Karpas-422 (cell line): ENCODE results near the gene TAPBP. TPM values are rescaled to one million over a fixed set of nuclear protein-coding genes. Genes with fewer than 3 reads are reported as not detected.
"Not testable (repeated sequence)": the region's sequence is repeated elsewhere in the genome, so short reads cannot be mapped to it uniquely, and the experiment has no call there.

Experiments used
- DNase-seq: peaks from one replicate; pipeline ENCODE4 v3.0.0-alpha.2; 2015
- H2AFZ ChIP-seq: fragments of 200-600 bp; sonication (generic); 2 replicates; pipeline ENCODE4 v1.6.1; 2014; ENCODE audit warnings: antibody characterized with exemption, low read length, mixed read lengths
- H3K27ac ChIP-seq: fragments of 200-600 bp; sonication (generic); 2 replicates; pipeline ENCODE4 v1.5.1; 2014; ENCODE audit warnings: mild to moderate bottlenecking, low read length, moderate library complexity
- H3K27me3 ChIP-seq: fragments of 200-600 bp; sonication (generic); 2 replicates; pipeline ENCODE4 v1.6.1; 2014; ENCODE audit warnings: low read length, mixed read lengths
- H3K36me3 ChIP-seq: fragments of 200-600 bp; sonication (generic); 2 replicates; pipeline ENCODE4 v1.6.1; 2014; ENCODE audit warnings: low read length, mixed read lengths; ENCODE audit not compliant: insufficient read depth
- H3K4me1 ChIP-seq: fragments of 200-600 bp; sonication (generic); 2 replicates; pipeline ENCODE4 v1.6.1; 2014; ENCODE audit warnings: mild to moderate bottlenecking, low read length, mixed read lengths
- H3K4me2 ChIP-seq: fragments of 200-600 bp; sonication (generic); 2 replicates; pipeline ENCODE4 v1.6.1; 2014; ENCODE audit warnings: low read length, low read depth, mild to moderate bottlenecking; ENCODE audit not compliant: poor library complexity, severe bottlenecking
- H3K4me3 ChIP-seq: fragments of 200-600 bp; sonication (generic); 2 replicates; pipeline ENCODE4 v1.5.1; 2014; ENCODE audit warnings: mild to moderate bottlenecking, antibody characterized with exemption, low read length, mixed read lengths
- H3K79me2 ChIP-seq: fragments of 200-600 bp; sonication (generic); 2 replicates; pipeline ENCODE4 v1.6.1; 2014; ENCODE audit warnings: mild to moderate bottlenecking, low read length, mixed read lengths
- H3K9ac ChIP-seq: fragments of 200-600 bp; sonication (generic); 2 replicates; pipeline ENCODE4 v1.6.0; 2014; ENCODE audit warnings: low read length
- H3K9me2 ChIP-seq: fragments of 200-600 bp; sonication (generic), shearing (Covaris generic); replicated peaks from 2 replicates; pipeline ENCODE4 v1.6.0; 2014; ENCODE audit warnings: mild to moderate bottlenecking, low read length, moderate library complexity; ENCODE audit not compliant: insufficient read depth
- H3K9me3 ChIP-seq: fragments of 300-700, 200-600 bp; sonication (generic); 2 replicates; pipeline ENCODE4 v1.6.1; 2014; ENCODE audit warnings: low read length, mixed read lengths
- H4K20me1 ChIP-seq: fragments of 200-600 bp; sonication (generic); 2 replicates; pipeline ENCODE4 v1.6.1; 2014; ENCODE audit warnings: mild to moderate bottlenecking, antibody characterized with exemption, low read length, low read depth; ENCODE audit not compliant: insufficient read depth
- total RNA-seq: library from RNA; depleted of rRNA; stranded (reverse); fragments of >200 nt; shearing (Covaris generic); gene quantifications from 2 replicates; pipeline ENCODE4 v1.2.3, GENCODE V29; 2014; ENCODE audit warnings: low replicate concordance

Gene TAPBP
- total RNA-seq, 1 experiment from 2014 or later: 102 TPM

DNA sequence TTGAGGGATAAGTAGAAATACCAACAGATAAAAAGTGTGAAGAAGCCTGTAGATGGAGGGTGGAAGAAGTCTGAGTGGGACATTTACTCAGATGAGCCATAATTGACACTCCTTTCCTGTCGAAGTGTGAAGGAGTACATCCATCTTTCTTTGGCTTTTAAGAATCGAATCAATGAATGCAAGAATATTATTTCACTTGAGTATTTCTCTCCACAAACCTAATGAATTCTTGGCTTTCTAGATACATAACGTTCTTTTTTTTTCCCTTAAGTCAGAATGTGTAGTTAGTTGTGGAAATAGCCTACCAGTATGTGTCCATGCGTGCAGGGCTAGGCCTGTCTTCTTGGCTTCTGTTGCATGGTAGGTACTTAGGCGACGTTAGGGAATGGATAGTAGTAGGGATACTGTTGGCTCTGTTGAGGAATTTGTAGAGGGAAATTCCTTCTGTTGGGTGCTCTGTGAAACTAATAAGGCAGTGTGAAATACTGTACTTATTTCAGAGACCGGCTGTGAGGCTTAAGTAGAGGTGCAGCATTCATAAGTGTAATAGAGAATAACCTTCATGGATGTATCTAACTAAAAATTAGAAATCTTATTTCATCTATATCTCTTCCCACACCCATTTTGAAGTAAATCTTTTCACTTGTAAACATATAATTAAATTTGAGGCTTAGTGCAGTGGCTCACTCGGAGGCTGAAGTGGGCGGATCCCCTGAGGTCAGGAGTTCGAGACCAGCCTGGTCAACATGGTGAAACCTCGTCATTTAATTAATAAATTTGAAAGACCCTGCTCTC lies 40.6 kb downstream of the TAPBP start:
- Histone ChIP-seq H3K27ac (peak overlapping the region; percentile 83), H3K9ac (peak overlapping the region; percentile 91), H3K79me2 (peaks cover 52% of the 10 kb centered on the region), H4K20me1 (peaks cover 40% of the 10 kb centered on the region), H3K4me1 (peaks cover 69% of the 10 kb centered on the region), H3K36me3 (peaks cover 38% of the 10 kb centered on the region), H2AFZ (no peak overlapping the region), H3K9me2 (no peaks in the 10 kb centered on the region), H3K4me2 (peak overlapping the region; percentile 90), H3K9me3 (no peaks in the 10 kb centered on the region), H3K27me3 (no peaks in the 10 kb centered on the region), H3K4me3 (peak overlapping the region; percentile 80)
- DNase-seq: peak; percentile 49

GRCh38 chr6:33272275-33273128 lies 41.4 kb downstream of the TAPBP start:
- no peak overlapping the region for H2AFZ ChIP-seq
- peaks cover 40% of the 10 kb centered on the region for H4K20me1 ChIP-seq
- peak overlapping the region; percentile 91 for H3K9ac ChIP-seq
- H3K9me2 ChIP-seq: no peaks in the 10 kb centered on the region
- DNase-seq: peak; percentile 55
- peaks cover 44% of the 10 kb centered on the region for H3K36me3 ChIP-seq
- H3K9me3 ChIP-seq: no peaks in the 10 kb centered on the region
- H3K27ac ChIP-seq: peak overlapping the region; percentile 83
- no peaks in the 10 kb centered on the region for H3K27me3 ChIP-seq
- H3K79me2 ChIP-seq: peaks cover 52% of the 10 kb centered on the region
- H3K4me3 ChIP-seq: peak overlapping the region; percentile 80
- H3K4me1 ChIP-seq: peaks cover 61% of the 10 kb centered on the region
- H3K4me2 ChIP-seq: peak overlapping the region; percentile 90

DNA sequence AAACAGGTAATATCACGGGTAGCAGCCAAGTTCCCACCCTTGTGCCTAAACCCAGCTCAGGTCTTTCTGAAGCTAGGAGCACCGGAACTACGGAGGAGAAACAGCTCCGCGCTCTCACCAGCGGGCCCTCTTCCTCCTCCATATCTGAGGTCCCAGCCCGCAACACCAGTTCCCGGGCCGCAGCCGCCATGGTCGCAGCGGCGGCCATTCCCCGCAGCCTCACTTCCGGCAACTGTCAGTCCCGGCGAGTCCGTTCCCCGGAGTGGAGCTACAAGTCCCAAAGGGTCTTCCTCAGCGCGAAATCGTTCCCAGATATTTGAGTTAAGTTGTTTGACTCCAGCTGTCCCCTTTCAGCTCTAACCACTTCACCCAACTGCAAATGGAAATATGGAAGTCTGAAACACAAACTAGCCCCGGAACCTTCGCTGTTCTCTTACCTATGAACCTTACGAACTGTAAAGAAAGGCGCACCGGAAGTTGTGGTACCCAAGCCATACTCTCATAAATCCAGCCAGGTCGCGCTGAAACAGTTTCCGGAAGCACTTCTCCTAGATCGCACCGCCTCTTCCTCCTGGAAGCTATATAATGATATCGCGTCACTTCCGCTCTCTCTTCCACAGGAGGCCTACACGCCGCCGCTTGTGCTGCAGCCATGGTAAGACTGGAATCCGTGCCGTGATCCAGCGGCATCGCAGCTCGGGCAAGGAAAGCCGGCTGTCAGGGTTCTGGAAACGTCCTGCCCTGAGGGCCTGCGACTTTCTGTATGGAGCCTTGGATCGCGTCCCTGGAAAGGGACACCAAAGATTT lies 42.2 kb downstream of the TAPBP start, which contains the start of the genes RPS18 and VPS52:
Gene RPS18 (plus strand): TSS at position 608 of the 807 bp plus-strand sequence. CDS start 45 bp downstream, at position 653.
Gene VPS52 (minus strand): TSS at position 409 of the 807 bp plus-strand sequence. CDS start 201 bp downstream, at position 208.
- Histone ChIP-seq H3K9me3 (no peaks in the 10 kb centered on the region), H3K9ac (peak within 1 kb of the TSS; percentile 91), H4K20me1 (peaks cover 40% of the 10 kb centered on the region), H3K36me3 (peaks cover 47% of the 10 kb centered on the region), H3K79me2 (peaks cover 52% of the 10 kb centered on the region), H3K27ac (peak within 1 kb of the TSS; percentile 83), H3K4me2 (peak within 1 kb of the TSS; percentile 90), H2AFZ (peak within 1 kb of the TSS; percentile 91; the same call in 1 of the 2 replicates), H3K4me3 (peak within 1 kb of the TSS; percentile 80), H3K27me3 (no peaks in the 10 kb centered on the region), H3K4me1 (peaks cover 53% of the 10 kb centered on the region), H3K9me2 (no peaks in the 10 kb centered on the region)
- peak; percentile 99 for DNase-seq

DNA sequence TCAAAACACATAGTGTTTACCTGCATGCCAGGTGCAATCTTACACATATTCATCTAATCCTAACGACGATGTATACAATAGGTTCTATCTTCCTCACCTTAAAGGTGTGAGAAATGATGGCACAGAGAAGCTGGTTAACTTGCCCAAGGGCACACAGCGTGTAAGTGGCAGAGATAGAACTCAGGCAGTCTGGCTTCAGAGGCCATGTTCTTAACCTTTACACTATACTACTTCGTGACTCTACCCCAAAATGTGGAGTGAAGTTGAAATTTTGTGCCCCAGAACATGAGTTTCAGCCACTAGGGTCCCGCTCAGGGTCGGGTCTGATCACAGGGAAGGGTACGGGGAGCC lies 42.8 kb downstream of the TAPBP start:
- H3K4me1 ChIP-seq: peaks cover 47% of the 10 kb centered on the region
- peaks cover 47% of the 10 kb centered on the region for H3K36me3 ChIP-seq
- peak overlapping the region; percentile 83 for H3K27ac ChIP-seq
- no peaks in the 10 kb centered on the region for H3K9me2 ChIP-seq
- no peaks in the 10 kb centered on the region for H3K27me3 ChIP-seq
- H3K4me2 ChIP-seq: peak overlapping the region; percentile 83
- H3K4me3 ChIP-seq: peak overlapping the region; percentile 80
- no peaks in the 10 kb centered on the region for H3K9me3 ChIP-seq
- peaks cover 52% of the 10 kb centered on the region for H3K79me2 ChIP-seq
- DNase-seq: no peak
- peaks cover 36% of the 10 kb centered on the region for H4K20me1 ChIP-seq
- H3K9ac ChIP-seq: peak overlapping the region; percentile 90
- H2AFZ ChIP-seq: peak overlapping the region; percentile 91; the same call in 1 of the 2 replicates

GRCh38 chr6:33264015-33264414 lies 49.9 kb downstream of the TAPBP start:
- Histone ChIP-seq H4K20me1 (no peaks in the 10 kb centered on the region), H3K79me2 (no peaks in the 10 kb centered on the region; the same call in 1 of the 2 replicates), H2AFZ (no peak overlapping the region), H3K9me2 (no peaks in the 10 kb centered on the region), H3K4me2 (no peak overlapping the region), H3K4me1 (no peaks in the 10 kb centered on the region), H3K4me3 (no peak overlapping the region), H3K36me3 (peaks cover 16% of the 10 kb centered on the region), H3K9ac (no peak overlapping the region), H3K27me3 (no peaks in the 10 kb centered on the region), H3K27ac (no peak overlapping the region), H3K9me3 (no peaks in the 10 kb centered on the region)
- DNase-seq: no peak

DNA sequence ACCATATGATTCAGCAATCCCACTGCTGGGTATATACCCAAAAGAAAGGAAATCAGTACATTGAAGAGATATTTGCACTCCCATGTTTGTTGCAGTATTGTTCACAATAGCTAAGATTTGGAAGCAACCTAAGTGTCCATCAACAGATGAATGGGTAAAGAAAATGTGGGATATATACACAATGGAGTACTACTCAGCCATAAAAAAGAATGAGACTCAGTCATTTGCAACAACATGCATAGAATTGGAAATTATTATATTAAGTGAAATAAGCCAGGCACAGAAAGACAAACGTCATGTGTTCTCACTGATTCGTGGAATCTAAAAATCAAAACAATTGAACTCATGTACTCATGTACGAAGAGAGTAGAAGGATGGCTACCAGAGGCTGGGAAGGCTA lies 51.4 kb downstream of the TAPBP start:
- H3K9me3 ChIP-seq, H3K27me3 ChIP-seq, H3K4me2 ChIP-seq, DNase-seq, H3K9me2 ChIP-seq, H3K27ac ChIP-seq, H2AFZ ChIP-seq, H4K20me1 ChIP-seq, H3K4me1 ChIP-seq, H3K4me3 ChIP-seq, H3K9ac ChIP-seq, H3K79me2 ChIP-seq: not testable (repeated sequence)
- peaks cover 10% of the 10 kb centered on the region for H3K36me3 ChIP-seq

DNA sequence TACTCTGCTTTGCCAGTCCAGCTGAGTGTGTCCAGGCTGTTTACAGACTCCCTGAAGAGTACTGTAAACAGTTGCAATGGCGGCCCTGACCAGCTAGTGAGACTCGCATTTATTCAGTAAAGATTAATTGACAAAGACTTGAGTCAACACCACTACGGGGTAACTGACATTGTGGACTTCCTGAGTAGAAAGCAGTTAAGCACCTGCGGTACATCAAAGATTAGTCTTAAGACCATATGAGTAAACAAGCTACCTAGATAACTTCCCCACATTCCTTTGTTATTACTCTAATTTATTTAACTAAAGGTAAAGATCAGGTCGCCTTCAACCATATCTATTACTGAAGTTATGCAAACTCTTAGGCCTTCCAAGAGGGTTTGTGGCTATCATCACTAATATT lies 54.8 kb downstream of the TAPBP start:
- Histone ChIP-seq H3K4me1 (no peaks in the 10 kb centered on the region), H3K9me2 (no peaks in the 10 kb centered on the region), H3K27ac (no peak overlapping the region), H3K27me3 (no peaks in the 10 kb centered on the region), H3K79me2 (no peaks in the 10 kb centered on the region), H3K9me3 (no peaks in the 10 kb centered on the region), H3K36me3 (peaks cover 8% of the 10 kb centered on the region), H2AFZ (no peak overlapping the region), H3K4me2 (no peak overlapping the region), H4K20me1 (no peaks in the 10 kb centered on the region), H3K4me3 (no peak overlapping the region), H3K9ac (no peak overlapping the region)
- DNase-seq: no peak
